Measurements from ENCODE around the gene ATG4D. TPM values are rescaled to one million over a fixed set of nuclear protein-coding genes. Genes with fewer than 3 reads are reported as not detected.

The ATG4D gene
- total and polyA plus RNA-seq, 2 experiments from 2014 or later: 6.2 to 18.0 TPM

DNA sequence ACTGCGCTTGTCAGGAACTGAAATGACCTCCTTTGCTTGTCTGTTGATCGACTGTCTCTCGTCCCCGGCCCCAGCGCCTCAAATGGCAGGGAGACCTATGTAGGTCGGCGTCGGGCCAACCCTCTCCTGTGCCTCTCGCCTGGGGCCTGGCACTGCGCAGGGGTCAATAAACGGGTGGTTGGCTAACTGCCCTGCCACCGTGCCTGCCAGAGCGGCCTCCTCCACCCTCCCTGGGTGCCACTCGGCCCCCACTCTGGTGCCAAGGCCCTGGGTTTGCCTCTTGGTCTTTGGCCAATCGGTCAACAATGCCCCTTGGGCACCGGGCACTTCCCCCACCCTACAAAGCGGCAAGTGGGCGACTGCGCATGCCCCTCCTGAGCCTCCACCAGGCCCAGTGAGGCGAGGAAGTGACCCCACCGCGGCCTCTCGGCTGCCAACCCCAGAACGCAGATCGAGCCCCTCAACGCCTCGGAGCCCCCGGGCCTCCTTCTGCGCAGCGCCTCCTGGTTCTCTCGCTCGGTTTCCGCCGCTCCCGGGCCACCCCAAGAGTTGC, 41.7 kb upstream of the ATG4D start:
- TF ChIP-seq EZH2 (IDR thresholded peaks at IDR 0.05; ENCODE audit: insufficient read depth, poor library complexity, severe bottlenecking) (no peak), EZH2phosphoT487 (IDR thresholded peaks at IDR 0.05; ENCODE audit: insufficient read depth, low read depth) (no peak)
- H3K4me1 ChIP-seq (ENCODE audit: insufficient read depth): no peaks in the 10 kb centered on the region
- H3K27me3 ChIP-seq (replicated peaks; ENCODE audit: insufficient read depth): no peaks in the 10 kb centered on the region
- no peaks in the 10 kb centered on the region for H3F3A ChIP-seq (ENCODE audit: insufficient read depth)
- in situ Hi-C loops (cut with MboI): no loop called here
- peak overlapping the region; percentile 76 for H3K4me3 ChIP-seq
- peak overlapping the region; percentile 68 for H3K27ac ChIP-seq
- H3K9ac ChIP-seq: peak overlapping the region; percentile 92
- H3K9me2 ChIP-seq (ENCODE audit: insufficient read depth): no peaks in the 10 kb centered on the region
- H3K4me2 ChIP-seq (ENCODE audit: unreplicated experiment): peak overlapping the region; percentile 96
- 0 out of 2 replicates have a peak, but pooled peaks cover 5% of the 10 kb centered on the region for H3K36me3 ChIP-seq (ENCODE audit: low read depth)
- no peaks in the 10 kb centered on the region for H3K9me3 ChIP-seq (ENCODE audit: low read depth)
- peak overlapping the region; percentile 66 for H2AFZ ChIP-seq
- H3K79me2 ChIP-seq (ENCODE audit: insufficient read depth): peaks cover 53% of the 10 kb centered on the region
- WGBS, 2 experiments (ENCODE audit: low coverage in 1 of 2, low lambda C conversion rate in 2 of 2, missing lambda C conversion rate in 2 of 2): 1% methylated on average over 18 to 35 of the region's 35 CpGs
- no peaks in the 10 kb centered on the region for H4K20me1 ChIP-seq (ENCODE audit: insufficient read depth)
- DNase-seq: peak; percentile 75

DNA sequence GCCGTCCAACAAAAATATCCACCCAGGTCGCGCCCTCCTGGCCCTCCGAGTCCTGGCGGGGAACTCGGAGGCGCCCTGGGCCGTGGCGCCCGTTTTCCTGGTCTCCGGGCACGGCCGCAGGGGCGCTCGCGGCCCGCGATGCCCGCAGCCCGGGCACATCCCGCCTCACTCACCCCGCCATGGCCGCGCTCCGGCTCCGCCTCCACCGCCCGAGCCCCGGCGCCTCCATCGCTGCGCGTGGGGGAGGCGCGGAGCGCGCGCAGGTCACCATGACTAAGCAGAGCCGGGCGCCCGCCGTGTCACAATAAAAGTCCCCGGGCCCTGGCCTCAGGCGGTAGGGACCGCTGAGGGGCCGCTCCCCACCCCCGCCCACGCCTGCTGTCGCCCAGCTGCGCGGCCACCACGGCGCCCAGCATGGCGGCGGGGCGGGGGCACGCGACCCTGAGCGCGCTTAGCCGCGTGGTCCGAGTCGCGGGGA, 41.1 kb upstream of the ATG4D start:
- WGBS, 2 experiments (ENCODE audit: low coverage in 1 of 2, low lambda C conversion rate in 2 of 2, missing lambda C conversion rate in 2 of 2): 0 to 1% methylated on average over 36 to 49 of the region's 65 CpGs
- H3K9ac ChIP-seq: peak overlapping the region; percentile 92
- H3K4me3 ChIP-seq: peak overlapping the region; percentile 76
- peak; percentile 95 for DNase-seq
- 0 out of 2 replicates have a peak, but pooled peaks cover 5% of the 10 kb centered on the region for H3K36me3 ChIP-seq (ENCODE audit: low read depth)
- no peaks in the 10 kb centered on the region for H3F3A ChIP-seq (ENCODE audit: insufficient read depth)
- H3K4me1 ChIP-seq (ENCODE audit: insufficient read depth): no peaks in the 10 kb centered on the region
- H3K27me3 ChIP-seq (replicated peaks; ENCODE audit: insufficient read depth): no peaks in the 10 kb centered on the region
- H3K9me2 ChIP-seq (ENCODE audit: insufficient read depth): no peaks in the 10 kb centered on the region
- in situ Hi-C loops (cut with MboI): no loop called here
- no peak for TF ChIP-seq EZH2phosphoT487 (IDR thresholded peaks at IDR 0.05; ENCODE audit: insufficient read depth, low read depth)
- no peak for TF ChIP-seq EZH2 (IDR thresholded peaks at IDR 0.05; ENCODE audit: insufficient read depth, poor library complexity, severe bottlenecking)
- H3K27ac ChIP-seq: peak overlapping the region; percentile 68
- peak overlapping the region; percentile 96 for H3K4me2 ChIP-seq (ENCODE audit: unreplicated experiment)
- H2AFZ ChIP-seq: peak overlapping the region; percentile 86
- peaks cover 48% of the 10 kb centered on the region for H3K79me2 ChIP-seq (ENCODE audit: insufficient read depth)
- H4K20me1 ChIP-seq (ENCODE audit: insufficient read depth): no peaks in the 10 kb centered on the region
- no peaks in the 10 kb centered on the region for H3K9me3 ChIP-seq (ENCODE audit: low read depth)

- Histone ChIP-seq H3K4me2 (ENCODE audit: unreplicated experiment) (peak within 1 kb of the TSS; percentile 96), H3K9me2 (ENCODE audit: insufficient read depth) (no peaks in the 10 kb centered on the region), H3K9me3 (ENCODE audit: low read depth) (no peaks in the 10 kb centered on the region), H3K27ac (peak within 1 kb of the TSS; percentile 68), H3K36me3 (ENCODE audit: low read depth) (0 out of 2 replicates have a peak, but pooled peaks cover 5% of the 10 kb centered on the region), H4K20me1 (ENCODE audit: insufficient read depth) (no peaks in the 10 kb centered on the region), H2AFZ (peak within 1 kb of the TSS; percentile 86), H3K4me1 (ENCODE audit: insufficient read depth) (no peaks in the 10 kb centered on the region), H3K9ac (peak within 1 kb of the TSS; percentile 92), H3K27me3 (replicated peaks; ENCODE audit: insufficient read depth) (no peaks in the 10 kb centered on the region), H3K4me3 (peak within 1 kb of the TSS; percentile 76), H3K79me2 (ENCODE audit: insufficient read depth) (peaks cover 41% of the 10 kb centered on the region), H3F3A (ENCODE audit: insufficient read depth) (no peaks in the 10 kb centered on the region)
- peak; percentile 57 for DNase-seq
- in situ Hi-C loops (cut with MboI): no loop called here
- no peak for TF ChIP-seq EZH2phosphoT487 (IDR thresholded peaks at IDR 0.05; ENCODE audit: insufficient read depth, low read depth)
- TF ChIP-seq EZH2 (IDR thresholded peaks at IDR 0.05; ENCODE audit: insufficient read depth, poor library complexity, severe bottlenecking): no peak
- WGBS, 2 experiments (ENCODE audit: low coverage in 1 of 2, low lambda C conversion rate in 2 of 2, missing lambda C conversion rate in 2 of 2): 8 to 9% methylated on average over 38 to 47 of the region's 73 CpGs
Observed at GRCh38 chr19:10503002-10503789, 40.5 kb upstream of the ATG4D start, which contains the start of gene KEAP1. KEAP1 (minus strand) TSS chr19:10503356; CDS start chr19:10500033, 3,323 bp downstream.

DNA sequence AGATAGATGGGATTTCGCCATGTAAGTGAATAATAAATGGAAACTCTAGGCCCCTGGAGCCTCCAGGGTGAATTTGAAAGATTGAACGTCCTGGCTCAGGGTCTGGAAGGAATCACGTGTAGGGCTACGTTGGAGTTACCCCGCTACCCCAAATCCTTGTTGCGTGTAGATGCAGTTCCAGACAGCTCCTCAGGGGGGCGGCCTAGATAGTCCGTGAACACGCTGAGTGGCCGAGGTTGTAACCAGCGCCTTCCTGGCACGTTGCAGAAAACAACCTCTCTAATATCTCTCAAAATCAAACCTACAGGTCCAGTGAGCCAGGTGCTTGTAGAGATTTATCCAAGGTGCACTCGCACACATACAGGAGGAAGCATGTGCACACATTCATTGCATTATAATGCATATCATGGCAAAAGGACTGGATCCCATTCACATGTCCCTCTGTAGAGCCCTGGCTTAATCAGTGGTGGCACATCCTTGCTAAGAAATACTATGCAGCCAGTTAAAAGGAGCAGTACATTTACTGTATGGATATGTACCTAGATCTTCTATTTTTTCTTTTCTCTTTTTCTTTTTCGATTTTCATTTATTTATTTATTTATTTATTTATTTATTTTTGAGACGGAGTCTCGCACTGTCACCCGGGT, 38.0 kb upstream of the ATG4D start:
- Histone ChIP-seq H3K27me3 (replicated peaks; ENCODE audit: insufficient read depth) (no peaks in the 10 kb centered on the region), H3K27ac (no peak overlapping the region), H3K9ac (no peak overlapping the region), H3K9me3 (ENCODE audit: low read depth) (no peaks in the 10 kb centered on the region), H3K4me2 (ENCODE audit: unreplicated experiment) (no peak overlapping the region), H3K36me3 (ENCODE audit: low read depth) (no peaks in the 10 kb centered on the region), H3K79me2 (ENCODE audit: insufficient read depth) (peaks cover 16% of the 10 kb centered on the region), H4K20me1 (ENCODE audit: insufficient read depth) (no peaks in the 10 kb centered on the region), H3K4me1 (ENCODE audit: insufficient read depth) (no peaks in the 10 kb centered on the region), H3F3A (ENCODE audit: insufficient read depth) (no peaks in the 10 kb centered on the region), H3K9me2 (ENCODE audit: insufficient read depth) (no peaks in the 10 kb centered on the region), H3K4me3 (no peak overlapping the region), H2AFZ (no peak overlapping the region)
- peak; percentile 82 for DNase-seq
- 30 to 31% methylated on average over 17 of the region's 17 CpGs for WGBS, 2 experiments (ENCODE audit: low coverage in 1 of 2, low lambda C conversion rate in 2 of 2, missing lambda C conversion rate in 2 of 2)
- in situ Hi-C loops (cut with MboI): no loop called here
- TF ChIP-seq EZH2 (IDR thresholded peaks at IDR 0.05; ENCODE audit: insufficient read depth, poor library complexity, severe bottlenecking) (no peak), EZH2phosphoT487 (IDR thresholded peaks at IDR 0.05; ENCODE audit: insufficient read depth, low read depth) (no peak)

Data from GM23248 (cell line).